Measurements from ENCODE around the gene DTNB.
A peak's percentile ranks its signal among the peaks of the same experiment; 100 is the strongest.
"Not testable (repeated sequence)": the region's sequence is repeated elsewhere in the genome, so short reads cannot be mapped to it uniquely, and the experiment has no call there.

The DTNB gene

DNA sequence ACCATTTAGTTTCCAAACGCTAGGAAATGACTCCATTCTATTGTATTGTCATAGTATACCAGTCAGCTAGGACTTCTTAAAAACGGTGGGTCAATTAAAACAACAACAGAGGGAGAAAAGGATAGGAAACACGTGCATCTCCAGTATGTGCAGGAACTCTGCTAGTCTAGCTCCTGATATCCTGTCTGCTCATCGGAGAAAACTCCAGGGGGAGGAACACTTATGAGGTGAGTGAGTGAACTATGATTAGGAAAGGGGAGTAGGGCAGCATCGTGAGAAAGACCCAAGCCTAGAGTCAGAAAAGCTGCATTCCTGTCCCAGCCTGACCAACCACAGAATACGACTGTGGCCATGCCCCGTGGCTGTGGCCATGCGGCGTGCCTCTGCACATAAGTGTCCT is 34.2 kb downstream of the DTNB start:
- no peaks in the 10 kb centered on the region for H3K4me1 ChIP-seq (ENCODE audit: control insufficient read depth in 5 of 5, insufficient read depth in 5 of 5, low read length in 5 of 5)
- H3K9me3 ChIP-seq (ENCODE audit: control insufficient read depth in 5 of 5, low read length in 5 of 5), result no peaks in the 10 kb centered on the region
- H3K27me3 ChIP-seq (ENCODE audit: control insufficient read depth in 5 of 5, insufficient read depth in 4 of 5, low read length in 5 of 5), result no peaks in the 10 kb centered on the region
- H3K27ac ChIP-seq (ENCODE audit: low read depth, low read length), result no peak overlapping the region
- H3K9ac ChIP-seq (ENCODE audit: low read length in 5 of 5), result no peak overlapping the region
- H3K4me3 ChIP-seq (ENCODE audit: low read depth in 1 of 5, low read length in 5 of 5), result no peak overlapping the region
- H3K36me3 ChIP-seq (ENCODE audit: control insufficient read depth in 5 of 5, insufficient read depth in 5 of 5, low read length in 5 of 5), result peaks cover 0 to 3% (median 0%) of the 10 kb centered on the region in 5 donors

DNA sequence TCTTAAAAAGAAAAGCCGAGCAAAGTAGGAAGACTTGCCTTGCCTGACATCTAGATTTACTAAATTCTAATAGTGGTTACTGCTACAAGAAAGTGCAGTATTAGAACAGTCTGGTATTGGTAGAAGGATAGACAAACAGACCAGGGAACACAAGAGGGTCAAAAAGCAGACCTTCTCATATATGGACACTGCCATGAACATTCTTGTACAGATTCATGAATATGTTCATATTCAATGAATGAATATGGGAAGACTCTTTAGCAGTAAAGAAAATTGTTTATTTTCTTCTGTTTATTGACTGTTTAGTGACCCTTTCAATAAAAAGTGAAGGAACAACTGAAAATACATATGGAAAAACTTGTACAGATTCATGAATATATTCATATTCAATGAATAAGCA is 37.6 kb downstream of the DTNB start:
- Histone ChIP-seq H3K27me3 (ENCODE audit: control insufficient read depth in 5 of 5, insufficient read depth in 4 of 5, low read length in 5 of 5) (no peaks in the 10 kb centered on the region), H3K27ac (ENCODE audit: low read depth, low read length) (no peak overlapping the region), H3K9me3 (ENCODE audit: control insufficient read depth in 5 of 5, low read length in 5 of 5) (no peaks in the 10 kb centered on the region), H3K4me3 (ENCODE audit: low read depth in 1 of 5, low read length in 5 of 5) (no peak overlapping the region), H3K36me3 (ENCODE audit: control insufficient read depth in 5 of 5, insufficient read depth in 5 of 5, low read length in 5 of 5) (peaks cover 0 to 3% (median 0%) of the 10 kb centered on the region in 5 donors), H3K4me1 (ENCODE audit: control insufficient read depth in 5 of 5, insufficient read depth in 5 of 5, low read length in 5 of 5) (no peaks in the 10 kb centered on the region), H3K9ac (ENCODE audit: low read length in 5 of 5) (no peak overlapping the region)

DNA sequence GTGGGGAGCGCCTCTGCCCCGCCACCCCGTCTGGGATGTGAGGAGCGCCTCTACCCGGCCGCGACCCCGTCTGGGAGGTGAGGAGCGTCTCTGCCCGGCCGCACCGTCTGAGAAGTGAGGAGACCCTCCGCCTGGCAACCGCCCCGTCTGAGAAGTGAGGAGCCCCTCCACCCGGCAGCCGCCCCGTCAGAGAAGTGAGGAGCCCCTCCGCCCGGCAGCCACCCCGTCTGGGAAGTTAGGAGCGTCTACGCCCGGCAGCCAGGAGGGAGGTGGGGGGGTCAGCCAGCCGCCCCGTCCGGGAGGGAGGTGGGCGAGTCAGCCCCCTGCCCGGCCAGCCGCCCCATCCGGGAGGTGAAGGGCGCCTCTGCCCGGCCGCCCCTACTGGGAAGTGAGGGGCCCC is 39.6 kb downstream of the DTNB start:
- not testable (repeated sequence) for H3K27ac ChIP-seq (ENCODE audit: low read depth, low read length); H3K36me3 ChIP-seq (ENCODE audit: control insufficient read depth in 5 of 5, insufficient read depth in 5 of 5, low read length in 5 of 5); H3K4me1 ChIP-seq (ENCODE audit: control insufficient read depth in 5 of 5, insufficient read depth in 5 of 5, low read length in 5 of 5); H3K4me3 ChIP-seq (ENCODE audit: low read depth in 1 of 5, low read length in 5 of 5); H3K9me3 ChIP-seq (ENCODE audit: control insufficient read depth in 5 of 5, low read length in 5 of 5); H3K27me3 ChIP-seq (ENCODE audit: control insufficient read depth in 5 of 5, insufficient read depth in 4 of 5, low read length in 5 of 5); H3K9ac ChIP-seq (ENCODE audit: low read length in 5 of 5)

DNA sequence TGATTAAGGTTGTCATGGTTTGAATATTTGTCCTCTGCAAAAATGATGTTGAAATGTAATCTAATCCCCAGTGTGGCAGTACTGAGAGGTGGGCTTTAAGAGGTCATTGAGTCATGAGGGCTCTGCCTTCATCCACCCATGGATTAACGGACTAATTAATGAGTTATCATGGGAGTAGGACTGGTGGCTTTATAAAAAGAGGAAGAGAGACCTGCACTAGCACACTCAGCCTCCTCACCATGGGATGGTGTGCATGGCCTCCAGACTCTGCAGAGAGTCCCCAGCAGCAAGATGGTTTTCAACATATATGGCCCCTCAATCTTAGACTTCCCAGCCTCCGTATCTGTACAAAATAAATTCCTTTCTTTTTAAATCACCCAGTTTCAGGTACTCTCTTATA is 41.0 kb downstream of the DTNB start:
- H3K36me3 ChIP-seq (ENCODE audit: control insufficient read depth in 5 of 5, insufficient read depth in 5 of 5, low read length in 5 of 5), result peaks cover 0 to 5% (median 3%) of the 10 kb centered on the region in 5 donors
- no peak overlapping the region for H3K4me3 ChIP-seq (ENCODE audit: low read depth in 1 of 5, low read length in 5 of 5)
- H3K9me3 ChIP-seq (ENCODE audit: control insufficient read depth in 5 of 5, low read length in 5 of 5), result no peaks in the 10 kb centered on the region
- no peaks in the 10 kb centered on the region for H3K4me1 ChIP-seq (ENCODE audit: control insufficient read depth in 5 of 5, insufficient read depth in 5 of 5, low read length in 5 of 5)
- no peak overlapping the region for H3K9ac ChIP-seq (ENCODE audit: low read length in 5 of 5)
- H3K27me3 ChIP-seq (ENCODE audit: control insufficient read depth in 5 of 5, insufficient read depth in 4 of 5, low read length in 5 of 5), result no peaks in the 10 kb centered on the region
- H3K27ac ChIP-seq (ENCODE audit: low read depth, low read length), result no peak overlapping the region

DNA sequence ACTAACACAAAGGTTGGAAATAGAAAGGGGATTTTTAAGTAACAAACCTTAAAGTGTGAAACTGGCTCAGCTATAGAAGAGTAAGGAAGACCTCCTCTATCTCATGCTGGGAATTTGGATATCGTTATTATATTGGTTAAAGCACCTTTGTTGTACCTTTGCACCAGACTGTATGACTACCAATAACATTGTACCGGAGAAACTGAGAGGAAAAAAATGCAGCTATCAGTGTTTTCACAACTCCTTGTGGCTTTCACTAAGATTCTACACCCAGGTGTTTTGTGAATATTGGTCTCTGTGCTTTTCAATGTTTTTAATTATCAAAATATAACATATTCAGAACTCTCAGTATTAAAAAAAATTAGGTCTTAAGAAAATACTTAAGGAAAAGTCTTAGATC is 48.7 kb downstream of the DTNB start:
- Histone ChIP-seq H3K27ac (ENCODE audit: low read depth, low read length) (no peak overlapping the region), H3K4me3 (ENCODE audit: low read depth in 1 of 5, low read length in 5 of 5) (no peak overlapping the region), H3K36me3 (ENCODE audit: control insufficient read depth in 5 of 5, insufficient read depth in 5 of 5, low read length in 5 of 5) (peaks cover 2 to 14% (median 3%) of the 10 kb centered on the region in 5 donors), H3K9me3 (ENCODE audit: control insufficient read depth in 5 of 5, low read length in 5 of 5) (no peaks in the 10 kb centered on the region), H3K4me1 (ENCODE audit: control insufficient read depth in 5 of 5, insufficient read depth in 5 of 5, low read length in 5 of 5) (no peaks in the 10 kb centered on the region), H3K9ac (ENCODE audit: low read length in 5 of 5) (no peak overlapping the region), H3K27me3 (ENCODE audit: control insufficient read depth in 5 of 5, insufficient read depth in 4 of 5, low read length in 5 of 5) (no peaks in the 10 kb centered on the region)

DNA sequence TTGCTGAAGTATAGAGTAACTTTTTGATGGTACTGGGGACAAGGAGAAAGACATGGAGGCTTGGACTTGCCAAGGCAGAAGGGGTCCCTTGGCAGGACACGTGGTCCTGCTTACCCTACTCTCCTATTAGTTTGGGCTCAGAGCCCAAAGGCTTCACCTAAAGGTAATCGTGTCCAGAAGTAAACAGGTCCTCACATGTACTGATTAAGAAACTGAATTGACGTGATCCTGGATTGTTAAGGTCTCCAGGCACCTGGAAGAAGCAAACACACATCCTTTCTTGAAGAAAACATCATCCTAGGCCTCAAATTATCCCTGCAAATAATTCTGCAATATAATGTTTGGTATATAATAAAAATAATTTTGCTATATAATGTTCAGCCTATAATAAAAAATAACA is 50.0 kb downstream of the DTNB start:
- H3K9me3 ChIP-seq (ENCODE audit: control insufficient read depth in 5 of 5, low read length in 5 of 5), result no peaks in the 10 kb centered on the region
- no peak overlapping the region for H3K27ac ChIP-seq (ENCODE audit: low read depth, low read length)
- H3K9ac ChIP-seq (ENCODE audit: low read length in 5 of 5), result no peak overlapping the region
- H3K4me1 ChIP-seq (ENCODE audit: control insufficient read depth in 5 of 5, insufficient read depth in 5 of 5, low read length in 5 of 5), result peaks cover 0 to 2% (median under 1%) of the 10 kb centered on the region in 5 donors
- no peaks in the 10 kb centered on the region for H3K27me3 ChIP-seq (ENCODE audit: control insufficient read depth in 5 of 5, insufficient read depth in 4 of 5, low read length in 5 of 5)
- no peak overlapping the region for H3K4me3 ChIP-seq (ENCODE audit: low read depth in 1 of 5, low read length in 5 of 5)
- peaks cover 2 to 14% (median 3%) of the 10 kb centered on the region in 5 donors for H3K36me3 ChIP-seq (ENCODE audit: control insufficient read depth in 5 of 5, insufficient read depth in 5 of 5, low read length in 5 of 5)

DNA sequence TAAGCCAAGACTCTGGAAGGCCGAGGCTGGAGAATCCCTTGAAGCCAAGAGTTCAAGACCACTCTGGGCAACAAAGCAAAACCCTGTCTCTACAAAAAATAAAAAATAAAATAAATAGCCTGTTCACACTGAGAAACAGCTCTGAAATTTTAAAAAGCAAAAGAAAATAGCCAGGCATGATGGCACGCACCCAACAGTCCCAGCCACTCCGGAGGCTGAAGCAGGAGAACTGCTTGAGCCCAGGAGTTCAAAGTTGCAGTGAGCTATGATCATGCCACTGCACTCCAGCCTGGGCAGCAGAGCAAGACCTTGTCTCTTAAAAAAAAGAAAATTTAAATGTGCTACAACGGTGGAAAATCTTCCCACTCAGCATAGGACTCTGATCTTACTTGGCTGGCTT is 52.7 kb downstream of the DTNB start:
- Histone ChIP-seq H3K9me3 (ENCODE audit: control insufficient read depth in 5 of 5, low read length in 5 of 5) (no peaks in the 10 kb centered on the region), H3K27me3 (ENCODE audit: control insufficient read depth in 5 of 5, insufficient read depth in 4 of 5, low read length in 5 of 5) (no peaks in the 10 kb centered on the region), H3K4me1 (ENCODE audit: control insufficient read depth in 5 of 5, insufficient read depth in 5 of 5, low read length in 5 of 5) (peaks cover 0 to 10% (median 5%) of the 10 kb centered on the region in 5 donors), H3K4me3 (ENCODE audit: low read depth in 1 of 5, low read length in 5 of 5) (no peak overlapping the region), H3K9ac (ENCODE audit: low read length in 5 of 5) (no peak overlapping the region), H3K36me3 (ENCODE audit: control insufficient read depth in 5 of 5, insufficient read depth in 5 of 5, low read length in 5 of 5) (peaks cover 0 to 9% (median 3%) of the 10 kb centered on the region in 5 donors), H3K27ac (ENCODE audit: low read depth, low read length) (no peak overlapping the region)

DNA sequence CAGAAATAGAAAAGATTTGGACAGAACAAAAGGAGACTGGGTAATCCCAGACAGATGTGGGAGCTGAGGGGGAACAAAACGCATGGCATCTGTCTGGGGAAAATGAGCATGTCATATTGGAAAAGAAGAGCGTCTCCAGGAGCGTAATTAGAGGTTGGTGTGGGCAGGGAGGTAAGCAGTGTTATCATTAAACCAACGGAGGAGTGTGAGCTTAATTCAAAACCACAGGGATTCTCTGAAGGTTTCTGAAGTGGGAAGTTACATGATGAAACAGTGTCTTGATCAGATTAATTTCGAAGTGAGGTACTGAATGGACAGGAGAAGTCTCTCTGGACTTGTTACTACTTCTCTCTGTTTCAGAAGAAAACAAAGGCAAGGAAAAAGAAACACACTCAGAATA is 53.3 kb downstream of the DTNB start:
- Histone ChIP-seq H3K4me3 (ENCODE audit: low read depth in 1 of 5, low read length in 5 of 5) (no peak overlapping the region), H3K36me3 (ENCODE audit: control insufficient read depth in 5 of 5, insufficient read depth in 5 of 5, low read length in 5 of 5) (peaks cover 0 to 9% (median 2%) of the 10 kb centered on the region in 5 donors), H3K27me3 (ENCODE audit: control insufficient read depth in 5 of 5, insufficient read depth in 4 of 5, low read length in 5 of 5) (no peaks in the 10 kb centered on the region), H3K27ac (ENCODE audit: low read depth, low read length) (no peak overlapping the region), H3K9me3 (ENCODE audit: control insufficient read depth in 5 of 5, low read length in 5 of 5) (no peaks in the 10 kb centered on the region), H3K4me1 (ENCODE audit: control insufficient read depth in 5 of 5, insufficient read depth in 5 of 5, low read length in 5 of 5) (peaks cover 0 to 10% (median 5%) of the 10 kb centered on the region in 5 donors), H3K9ac (ENCODE audit: low read length in 5 of 5) (no peak overlapping the region)

DNA sequence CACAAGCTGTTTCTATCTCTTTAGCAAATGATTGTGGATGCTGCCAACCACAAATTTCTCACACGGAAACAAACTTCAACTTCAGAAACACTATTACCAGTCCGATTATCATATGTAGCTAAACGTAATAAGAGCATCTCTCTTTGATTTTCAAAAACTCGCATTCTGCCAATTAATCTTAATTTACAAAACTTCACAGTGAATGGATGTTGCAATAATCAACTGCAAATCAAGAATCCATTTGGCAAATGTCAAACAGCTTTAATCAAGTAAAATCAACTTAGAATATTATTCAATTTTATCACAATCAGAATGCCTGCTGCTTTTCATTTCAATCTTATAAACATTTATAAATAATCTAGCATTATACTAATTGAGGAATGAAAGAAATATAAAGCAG is 54.2 kb downstream of the DTNB start:
- H3K27me3 ChIP-seq (ENCODE audit: control insufficient read depth in 5 of 5, insufficient read depth in 4 of 5, low read length in 5 of 5), result no peaks in the 10 kb centered on the region
- H3K27ac ChIP-seq (ENCODE audit: low read depth, low read length), result no peak overlapping the region
- no peaks in the 10 kb centered on the region for H3K9me3 ChIP-seq (ENCODE audit: control insufficient read depth in 5 of 5, low read length in 5 of 5)
- no peak overlapping the region for H3K4me3 ChIP-seq (ENCODE audit: low read depth in 1 of 5, low read length in 5 of 5)
- H3K4me1 ChIP-seq (ENCODE audit: control insufficient read depth in 5 of 5, insufficient read depth in 5 of 5, low read length in 5 of 5), result peaks cover 0 to 15% (median 5%) of the 10 kb centered on the region in 5 donors
- no peak overlapping the region for H3K9ac ChIP-seq (ENCODE audit: low read length in 5 of 5)
- H3K36me3 ChIP-seq (ENCODE audit: control insufficient read depth in 5 of 5, insufficient read depth in 5 of 5, low read length in 5 of 5), result peaks cover 0 to 5% (median under 1%) of the 10 kb centered on the region in 5 donors

DNA sequence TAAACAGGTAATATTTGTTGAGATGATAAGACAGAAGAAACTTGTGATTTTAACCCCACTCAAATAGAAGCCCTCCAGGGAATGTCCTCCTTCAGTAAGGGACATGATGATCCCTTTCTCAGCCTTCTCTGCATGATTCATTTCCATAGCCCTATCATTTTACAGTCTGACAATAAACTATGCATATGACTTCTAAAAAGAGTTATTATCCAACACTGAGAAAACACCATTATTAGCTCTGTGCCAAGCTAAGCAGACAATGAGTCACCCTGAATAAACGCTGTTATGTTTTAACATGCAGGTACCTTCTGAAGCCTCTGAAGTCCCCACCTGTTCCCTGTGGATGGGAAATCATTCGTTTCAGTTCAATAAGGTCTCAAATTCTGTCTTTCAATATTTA is 54.7 kb downstream of the DTNB start:
- Histone ChIP-seq H3K9ac (ENCODE audit: low read length in 5 of 5) (peak overlapping the region in 1 of 5 donors; percentile 20), H3K9me3 (ENCODE audit: control insufficient read depth in 5 of 5, low read length in 5 of 5) (no peaks in the 10 kb centered on the region), H3K27me3 (ENCODE audit: control insufficient read depth in 5 of 5, insufficient read depth in 4 of 5, low read length in 5 of 5) (no peaks in the 10 kb centered on the region), H3K27ac (ENCODE audit: low read depth, low read length) (no peak overlapping the region), H3K36me3 (ENCODE audit: control insufficient read depth in 5 of 5, insufficient read depth in 5 of 5, low read length in 5 of 5) (peaks cover 0 to 3% (median 0%) of the 10 kb centered on the region in 5 donors), H3K4me1 (ENCODE audit: control insufficient read depth in 5 of 5, insufficient read depth in 5 of 5, low read length in 5 of 5) (peaks cover 0 to 15% (median 5%) of the 10 kb centered on the region in 5 donors), H3K4me3 (ENCODE audit: low read depth in 1 of 5, low read length in 5 of 5) (no peak overlapping the region)

All from subcutaneous abdominal adipose tissue (tissue), 5 donors.